ENCODE measurements around the gene ANLN. TPM values are rescaled to one million over a fixed set of nuclear protein-coding genes. Genes with fewer than 3 reads are reported as not detected.

ANLN gene
- total and polyA plus RNA-seq, 9 of the 15 experiments (the other 6 are each of a cell fraction or from before 2014, with no cell fraction given), result 18.1 to 66.2 (median 38.7) TPM

DNA sequence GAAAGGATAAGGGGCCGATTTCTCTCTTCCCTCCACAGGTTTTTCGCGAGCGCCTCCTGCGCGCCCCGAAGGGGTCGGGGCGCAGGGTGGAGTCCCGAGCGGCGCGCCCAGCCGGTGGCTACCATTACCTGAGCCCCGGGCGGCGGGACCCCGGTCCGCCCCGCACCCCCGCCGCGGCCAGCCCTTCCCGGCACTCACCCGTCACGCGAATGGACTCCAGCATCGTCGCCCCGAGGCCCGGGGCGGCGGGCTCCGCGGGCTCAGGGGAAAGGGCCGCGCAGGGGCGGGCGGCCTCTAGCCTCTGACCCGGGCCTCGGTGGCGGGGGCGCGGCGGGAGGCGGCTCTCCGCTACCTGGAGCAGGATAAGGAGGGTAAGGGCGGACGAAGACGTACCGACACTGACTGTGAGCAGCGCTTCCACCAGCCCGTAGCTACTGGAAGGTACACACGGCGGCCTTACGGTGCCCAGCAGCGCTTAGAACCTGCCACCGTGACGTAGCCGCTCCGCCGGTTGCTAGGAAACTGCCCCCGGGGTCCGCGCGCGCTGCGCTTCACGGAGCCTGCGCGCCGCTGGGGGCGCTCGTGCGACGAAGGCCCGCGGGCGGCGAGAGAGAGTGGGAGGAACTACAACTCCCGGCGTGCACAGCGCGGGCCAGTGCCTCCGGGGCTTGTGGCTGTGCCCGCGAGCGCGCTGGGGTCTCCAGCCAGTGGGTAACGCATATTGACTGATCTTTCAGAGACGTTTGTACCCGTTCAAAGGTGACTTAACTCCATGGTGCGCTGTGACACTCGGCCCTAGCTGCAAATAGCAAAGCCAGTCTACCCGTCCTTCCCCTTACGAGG, 22.7 kb upstream of the ANLN start (continued):
- TF ChIP-seq CBFA2T2 (conservative IDR thresholded peaks at IDR 0.05) (no peak), ZNF780A (CRISPR knock-in tag; IDR thresholded peaks at IDR 0.05) (no peak), SMAD1 (IDR thresholded peaks at IDR 0.05; ENCODE audit: low read depth, low read length, partially characterized antibody) (no peak), MCM5 (IDR thresholded peaks at IDR 0.05; ENCODE audit: low read depth) (no peak), ZNF311 (CRISPR knock-in tag; IDR thresholded peaks at IDR 0.05) (no peak), NR1H2 (CRISPR knock-in tag; IDR thresholded peaks at IDR 0.05) (no peak), SAFB (IDR thresholded peaks at IDR 0.05; ENCODE audit: borderline replicate concordance, low read depth, low read length) (peak; percentile 91), KLF13 (tag; IDR thresholded peaks at IDR 0.05; ENCODE audit: borderline replicate concordance, low read depth) (no peak), FOS (IDR thresholded peaks at IDR 0.05; ENCODE audit: extremely low read depth, insufficient read length) (no peak), ZNF347 (CRISPR knock-in tag; IDR thresholded peaks at IDR 0.05; ENCODE audit: low read depth) (no peak), CBFA2T3 (IDR thresholded peaks at IDR 0.05) (no peak), POLR2AphosphoS2 (IDR thresholded peaks at IDR 0.05; ENCODE audit: low read length) (no peak), TSC22D4 (tag; IDR thresholded peaks at IDR 0.05) (no peak)
- TF ChIP-seq, protein P1, sequence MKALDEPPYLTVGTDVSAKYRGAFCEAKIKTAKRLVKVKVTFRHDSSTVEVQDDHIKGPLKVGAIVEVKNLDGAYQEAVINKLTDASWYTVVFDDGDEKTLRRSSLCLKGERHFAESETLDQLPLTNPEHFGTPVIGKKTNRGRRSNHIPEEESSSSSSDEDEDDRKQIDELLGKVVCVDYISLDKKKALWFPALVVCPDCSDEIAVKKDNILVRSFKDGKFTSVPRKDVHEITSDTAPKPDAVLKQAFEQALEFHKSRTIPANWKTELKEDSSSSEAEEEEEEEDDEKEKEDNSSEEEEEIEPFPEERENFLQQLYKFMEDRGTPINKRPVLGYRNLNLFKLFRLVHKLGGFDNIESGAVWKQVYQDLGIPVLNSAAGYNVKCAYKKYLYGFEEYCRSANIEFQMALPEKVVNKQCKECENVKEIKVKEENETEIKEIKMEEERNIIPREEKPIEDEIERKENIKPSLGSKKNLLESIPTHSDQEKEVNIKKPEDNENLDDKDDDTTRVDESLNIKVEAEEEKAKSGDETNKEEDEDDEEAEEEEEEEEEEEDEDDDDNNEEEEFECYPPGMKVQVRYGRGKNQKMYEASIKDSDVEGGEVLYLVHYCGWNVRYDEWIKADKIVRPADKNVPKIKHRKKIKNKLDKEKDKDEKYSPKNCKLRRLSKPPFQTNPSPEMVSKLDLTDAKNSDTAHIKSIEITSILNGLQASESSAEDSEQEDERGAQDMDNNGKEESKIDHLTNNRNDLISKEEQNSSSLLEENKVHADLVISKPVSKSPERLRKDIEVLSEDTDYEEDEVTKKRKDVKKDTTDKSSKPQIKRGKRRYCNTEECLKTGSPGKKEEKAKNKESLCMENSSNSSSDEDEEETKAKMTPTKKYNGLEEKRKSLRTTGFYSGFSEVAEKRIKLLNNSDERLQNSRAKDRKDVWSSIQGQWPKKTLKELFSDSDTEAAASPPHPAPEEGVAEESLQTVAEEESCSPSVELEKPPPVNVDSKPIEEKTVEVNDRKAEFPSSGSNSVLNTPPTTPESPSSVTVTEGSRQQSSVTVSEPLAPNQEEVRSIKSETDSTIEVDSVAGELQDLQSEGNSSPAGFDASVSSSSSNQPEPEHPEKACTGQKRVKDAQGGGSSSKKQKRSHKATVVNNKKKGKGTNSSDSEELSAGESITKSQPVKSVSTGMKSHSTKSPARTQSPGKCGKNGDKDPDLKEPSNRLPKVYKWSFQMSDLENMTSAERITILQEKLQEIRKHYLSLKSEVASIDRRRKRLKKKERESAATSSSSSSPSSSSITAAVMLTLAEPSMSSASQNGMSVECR (CRISPR knock-in tag; IDR thresholded peaks at IDR 0.05), result 0 out of 2 replicates have a peak, but pooled peaks have one; percentile 37
- TF ChIP-seq, protein P2, sequence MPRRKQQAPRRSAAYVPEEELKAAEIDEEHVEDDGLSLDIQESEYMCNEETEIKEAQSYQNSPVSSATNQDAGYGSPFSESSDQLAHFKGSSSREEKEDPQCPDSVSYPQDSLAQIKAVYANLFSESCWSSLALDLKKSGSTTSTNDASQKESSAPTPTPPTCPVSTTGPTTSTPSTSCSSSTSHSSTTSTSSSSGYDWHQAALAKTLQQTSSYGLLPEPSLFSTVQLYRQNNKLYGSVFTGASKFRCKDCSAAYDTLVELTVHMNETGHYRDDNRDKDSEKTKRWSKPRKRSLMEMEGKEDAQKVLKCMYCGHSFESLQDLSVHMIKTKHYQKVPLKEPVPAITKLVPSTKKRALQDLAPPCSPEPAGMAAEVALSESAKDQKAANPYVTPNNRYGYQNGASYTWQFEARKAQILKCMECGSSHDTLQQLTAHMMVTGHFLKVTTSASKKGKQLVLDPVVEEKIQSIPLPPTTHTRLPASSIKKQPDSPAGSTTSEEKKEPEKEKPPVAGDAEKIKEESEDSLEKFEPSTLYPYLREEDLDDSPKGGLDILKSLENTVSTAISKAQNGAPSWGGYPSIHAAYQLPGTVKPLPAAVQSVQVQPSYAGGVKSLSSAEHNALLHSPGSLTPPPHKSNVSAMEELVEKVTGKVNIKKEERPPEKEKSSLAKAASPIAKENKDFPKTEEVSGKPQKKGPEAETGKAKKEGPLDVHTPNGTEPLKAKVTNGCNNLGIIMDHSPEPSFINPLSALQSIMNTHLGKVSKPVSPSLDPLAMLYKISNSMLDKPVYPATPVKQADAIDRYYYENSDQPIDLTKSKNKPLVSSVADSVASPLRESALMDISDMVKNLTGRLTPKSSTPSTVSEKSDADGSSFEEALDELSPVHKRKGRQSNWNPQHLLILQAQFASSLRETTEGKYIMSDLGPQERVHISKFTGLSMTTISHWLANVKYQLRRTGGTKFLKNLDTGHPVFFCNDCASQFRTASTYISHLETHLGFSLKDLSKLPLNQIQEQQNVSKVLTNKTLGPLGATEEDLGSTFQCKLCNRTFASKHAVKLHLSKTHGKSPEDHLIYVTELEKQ (CRISPR knock-in tag; IDR thresholded peaks at IDR 0.05), result no peak
- TF ChIP-seq, protein P3, sequence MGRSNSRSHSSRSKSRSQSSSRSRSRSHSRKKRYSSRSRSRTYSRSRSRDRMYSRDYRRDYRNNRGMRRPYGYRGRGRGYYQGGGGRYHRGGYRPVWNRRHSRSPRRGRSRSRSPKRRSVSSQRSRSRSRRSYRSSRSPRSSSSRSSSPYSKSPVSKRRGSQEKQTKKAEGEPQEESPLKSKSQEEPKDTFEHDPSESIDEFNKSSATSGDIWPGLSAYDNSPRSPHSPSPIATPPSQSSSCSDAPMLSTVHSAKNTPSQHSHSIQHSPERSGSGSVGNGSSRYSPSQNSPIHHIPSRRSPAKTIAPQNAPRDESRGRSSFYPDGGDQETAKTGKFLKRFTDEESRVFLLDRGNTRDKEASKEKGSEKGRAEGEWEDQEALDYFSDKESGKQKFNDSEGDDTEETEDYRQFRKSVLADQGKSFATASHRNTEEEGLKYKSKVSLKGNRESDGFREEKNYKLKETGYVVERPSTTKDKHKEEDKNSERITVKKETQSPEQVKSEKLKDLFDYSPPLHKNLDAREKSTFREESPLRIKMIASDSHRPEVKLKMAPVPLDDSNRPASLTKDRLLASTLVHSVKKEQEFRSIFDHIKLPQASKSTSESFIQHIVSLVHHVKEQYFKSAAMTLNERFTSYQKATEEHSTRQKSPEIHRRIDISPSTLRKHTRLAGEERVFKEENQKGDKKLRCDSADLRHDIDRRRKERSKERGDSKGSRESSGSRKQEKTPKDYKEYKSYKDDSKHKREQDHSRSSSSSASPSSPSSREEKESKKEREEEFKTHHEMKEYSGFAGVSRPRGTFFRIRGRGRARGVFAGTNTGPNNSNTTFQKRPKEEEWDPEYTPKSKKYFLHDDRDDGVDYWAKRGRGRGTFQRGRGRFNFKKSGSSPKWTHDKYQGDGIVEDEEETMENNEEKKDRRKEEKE (IDR thresholded peaks at IDR 0.05; ENCODE audit: borderline replicate concordance in 1 of 2, control insufficient read depth in 1 of 2, low read depth in 2 of 2, low read length in 1 of 2), result no peak
